NCI-H2081 treated with DMSO at 0.1 percent for 48 hours (cell line): Measurements from ENCODE around the gene INO80B.
A peak's percentile ranks its signal among the peaks of the same experiment; 100 is the strongest.

Source experiments
- DNase-seq: peaks from one replicate; lab custom pipeline; 2025; lab: John Stamatoyannopoulos, UW

Gene INO80B

GRCh38 chr2:74502147-74502719, 47.3 kb downstream of the INO80B start:
- no peak for DNase-seq

- no peak for DNase-seq
These were observed 48.0 kb downstream of the INO80B start for GRCh38 chr2:74502720-74503505.

GRCh38 chr2:74503506-74504475, 48.9 kb downstream of the INO80B start:
- DNase-seq, result no peak

- no peak for DNase-seq
These were observed 49.7 kb downstream of the INO80B start for GRCh38 chr2:74504591-74504990.

- no peak for DNase-seq
These were observed 50.8 kb downstream of the INO80B start for GRCh38 chr2:74505448-74506246.

- peak; percentile 93 for DNase-seq
These were observed 52.4 kb downstream of the INO80B start, which contains the start of gene PCGF1 for GRCh38 chr2:74507145-74507925. TSS of gene PCGF1 (minus strand) at chr2:74507695. CDS start at chr2:74507668, 27 bp downstream.
